Measurements from ENCODE around the gene SIGLEC5. TPM values are rescaled to one million over a fixed set of nuclear protein-coding genes. Genes with fewer than 3 reads are reported as not detected.

The SIGLEC5 gene
- total RNA-seq, 1 experiment from 2014 or later = not detected

DNA sequence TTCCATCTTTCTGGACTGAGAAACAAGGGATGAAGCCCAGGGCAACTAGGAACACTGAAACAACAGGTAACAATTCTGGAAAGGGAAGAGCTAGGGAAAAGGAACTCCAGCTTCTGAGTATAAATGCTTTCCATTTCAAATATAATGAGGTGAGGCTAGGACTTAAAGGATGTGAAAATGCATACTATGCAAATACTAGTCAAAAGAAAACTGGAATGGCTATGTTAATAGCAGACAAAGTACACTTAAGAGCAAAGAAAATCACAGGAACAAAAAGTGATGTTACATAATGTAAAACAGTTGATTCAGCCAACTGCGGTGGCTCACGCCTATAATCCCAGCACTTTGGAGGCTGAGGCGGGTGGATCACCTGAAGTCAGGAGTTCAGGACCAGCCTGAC lies 10.2 kb upstream of the SIGLEC5 start:
- no peak overlapping the region for H2AFZ ChIP-seq

DNA sequence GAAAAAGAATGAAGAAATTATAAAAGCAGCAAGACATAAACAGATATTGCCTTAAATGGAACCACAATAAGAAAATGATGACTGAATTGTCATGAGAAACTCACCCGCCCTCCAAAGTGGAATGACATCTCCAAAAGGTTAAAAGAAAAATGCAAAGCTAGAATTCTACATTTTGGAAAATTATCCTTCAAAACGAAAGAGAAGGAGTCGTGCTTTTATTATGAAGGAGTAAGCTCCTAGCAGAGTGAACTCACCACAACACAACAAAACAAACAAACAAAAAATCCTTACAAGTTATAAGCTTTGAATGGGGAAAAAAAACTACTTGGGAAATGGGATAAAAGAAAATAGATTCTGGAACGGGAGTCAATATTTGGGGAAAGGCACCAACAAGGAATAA lies 9.7 kb upstream of the SIGLEC5 start:
- Histone ChIP-seq H3K9me3 (ENCODE audit: insufficient read depth, low read depth) (no peaks in the 10 kb centered on the region), H4K20me1 (ENCODE audit: insufficient read depth) (no peaks in the 10 kb centered on the region), H3F3A (ENCODE audit: insufficient read depth, low read depth) (no peaks in the 10 kb centered on the region), H3K4me2 (no peak overlapping the region), H3K4me1 (replicated peaks; ENCODE audit: insufficient read depth) (no peaks in the 10 kb centered on the region), H3K9me2 (ENCODE audit: insufficient read depth) (no peaks in the 10 kb centered on the region), H3K4me3 (no peak overlapping the region), H3K27ac (no peak overlapping the region), H3K36me3 (ENCODE audit: low read depth) (no peaks in the 10 kb centered on the region), H3K27me3 (ENCODE audit: insufficient read depth, low read depth) (no peaks in the 10 kb centered on the region), H2AFZ (no peak overlapping the region), H3K79me2 (ENCODE audit: low read depth) (no peaks in the 10 kb centered on the region)
- intact Hi-C loops (cut with micrococcal nuclease; ENCODE audit: unreplicated experiment) = no loop called here
- POLR2A ChIA-PET (ENCODE audit: unreplicated experiment) = no interaction called here
- CTCF ChIA-PET = no interaction called here
- TF ChIP-seq, protein P1, sequence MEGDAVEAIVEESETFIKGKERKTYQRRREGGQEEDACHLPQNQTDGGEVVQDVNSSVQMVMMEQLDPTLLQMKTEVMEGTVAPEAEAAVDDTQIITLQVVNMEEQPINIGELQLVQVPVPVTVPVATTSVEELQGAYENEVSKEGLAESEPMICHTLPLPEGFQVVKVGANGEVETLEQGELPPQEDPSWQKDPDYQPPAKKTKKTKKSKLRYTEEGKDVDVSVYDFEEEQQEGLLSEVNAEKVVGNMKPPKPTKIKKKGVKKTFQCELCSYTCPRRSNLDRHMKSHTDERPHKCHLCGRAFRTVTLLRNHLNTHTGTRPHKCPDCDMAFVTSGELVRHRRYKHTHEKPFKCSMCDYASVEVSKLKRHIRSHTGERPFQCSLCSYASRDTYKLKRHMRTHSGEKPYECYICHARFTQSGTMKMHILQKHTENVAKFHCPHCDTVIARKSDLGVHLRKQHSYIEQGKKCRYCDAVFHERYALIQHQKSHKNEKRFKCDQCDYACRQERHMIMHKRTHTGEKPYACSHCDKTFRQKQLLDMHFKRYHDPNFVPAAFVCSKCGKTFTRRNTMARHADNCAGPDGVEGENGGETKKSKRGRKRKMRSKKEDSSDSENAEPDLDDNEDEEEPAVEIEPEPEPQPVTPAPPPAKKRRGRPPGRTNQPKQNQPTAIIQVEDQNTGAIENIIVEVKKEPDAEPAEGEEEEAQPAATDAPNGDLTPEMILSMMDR (conservative IDR thresholded peaks at IDR 0.05) = no peak
- TF ChIP-seq EZH2 (IDR thresholded peaks at IDR 0.05; ENCODE audit: low read depth) = no peak
- BruUV-seq (replicated peaks) = no TSS peak
- no peak for DNase-seq

More for the DNA sequence above, 10.2 kb upstream of the SIGLEC5 start:
- no peak overlapping the region for H3K27ac ChIP-seq
- DNase-seq = no peak
- H3F3A ChIP-seq (ENCODE audit: insufficient read depth, low read depth) = no peaks in the 10 kb centered on the region
- TF ChIP-seq EZH2 (IDR thresholded peaks at IDR 0.05; ENCODE audit: low read depth) = no peak
- TF ChIP-seq, protein P1 (conservative IDR thresholded peaks at IDR 0.05) = no peak
- CTCF ChIA-PET = no interaction called here
- H3K4me1 ChIP-seq (replicated peaks; ENCODE audit: insufficient read depth) = no peaks in the 10 kb centered on the region
- H3K9me3 ChIP-seq (ENCODE audit: insufficient read depth, low read depth) = no peaks in the 10 kb centered on the region
- H3K9me2 ChIP-seq (ENCODE audit: insufficient read depth) = no peaks in the 10 kb centered on the region
- intact Hi-C loops (cut with micrococcal nuclease; ENCODE audit: unreplicated experiment) = no loop called here
- BruUV-seq (replicated peaks) = no TSS peak
- no peaks in the 10 kb centered on the region for H4K20me1 ChIP-seq (ENCODE audit: insufficient read depth)
- H3K36me3 ChIP-seq (ENCODE audit: low read depth) = no peaks in the 10 kb centered on the region
- POLR2A ChIA-PET (ENCODE audit: unreplicated experiment) = no interaction called here
- no peak overlapping the region for H3K4me2 ChIP-seq
- no peaks in the 10 kb centered on the region for H3K27me3 ChIP-seq (ENCODE audit: insufficient read depth, low read depth)
- H3K4me3 ChIP-seq = no peak overlapping the region
- no peaks in the 10 kb centered on the region for H3K79me2 ChIP-seq (ENCODE audit: low read depth)

DNA sequence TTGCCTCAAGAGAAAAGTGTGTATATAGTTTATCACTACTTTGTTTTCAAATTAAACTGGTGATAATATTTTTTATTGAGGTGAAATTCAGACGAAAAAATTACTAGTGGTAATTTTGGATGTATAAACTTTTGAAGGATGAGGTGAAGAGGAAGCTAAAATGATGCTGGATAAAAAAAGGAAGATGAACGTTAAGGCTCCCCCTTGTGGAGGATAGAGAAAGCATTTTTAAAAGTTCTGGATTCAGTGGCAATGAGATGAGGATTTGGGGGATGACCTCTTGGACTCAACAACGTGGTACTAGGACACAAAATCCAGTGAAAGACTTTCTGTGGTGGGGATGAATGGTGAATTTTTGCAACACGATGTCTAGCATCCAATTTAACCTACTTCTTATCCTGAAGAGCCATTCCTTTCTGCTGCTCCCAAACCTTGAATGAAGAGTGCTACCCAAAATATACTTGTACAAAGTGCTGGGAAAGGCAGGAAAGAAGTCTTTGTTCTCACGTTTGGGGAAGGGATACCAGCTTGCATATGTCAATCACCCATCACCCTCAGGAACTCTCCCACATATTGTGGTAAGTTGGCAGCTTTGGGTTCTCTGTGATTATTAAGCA lies 7.3 kb upstream of the SIGLEC5 start:
- no peaks in the 10 kb centered on the region for H4K20me1 ChIP-seq (ENCODE audit: insufficient read depth)
- ChIA-PET POLR2A (ENCODE audit: unreplicated experiment) (no interaction called here), CTCF (no interaction called here)
- DNase-seq = no peak
- H3K9me2 ChIP-seq (ENCODE audit: insufficient read depth) = no peaks in the 10 kb centered on the region
- intact Hi-C loops (cut with micrococcal nuclease; ENCODE audit: unreplicated experiment) = no loop called here
- H3F3A ChIP-seq (ENCODE audit: insufficient read depth, low read depth) = no peaks in the 10 kb centered on the region
- no peaks in the 10 kb centered on the region for H3K27me3 ChIP-seq (ENCODE audit: insufficient read depth, low read depth)
- H3K4me3 ChIP-seq = no peak overlapping the region
- no peaks in the 10 kb centered on the region for H3K9me3 ChIP-seq (ENCODE audit: insufficient read depth, low read depth)
- TF ChIP-seq, protein P1 (conservative IDR thresholded peaks at IDR 0.05) = no peak
- TF ChIP-seq EZH2 (IDR thresholded peaks at IDR 0.05; ENCODE audit: low read depth) = no peak
- no peak overlapping the region for H3K27ac ChIP-seq
- H3K36me3 ChIP-seq (ENCODE audit: low read depth) = no peaks in the 10 kb centered on the region
- no peaks in the 10 kb centered on the region for H3K4me1 ChIP-seq (replicated peaks; ENCODE audit: insufficient read depth)
- H2AFZ ChIP-seq = no peak overlapping the region
- BruUV-seq (replicated peaks) = no TSS peak
- H3K4me2 ChIP-seq = no peak overlapping the region
- no peaks in the 10 kb centered on the region for H3K79me2 ChIP-seq (ENCODE audit: low read depth)
